ENCODE results near the gene FCER2. TPM values are rescaled to one million over a fixed set of nuclear protein-coding genes. Genes with fewer than 3 reads are reported as not detected.

FCER2 gene
- total RNA-seq, 2 experiments from 2014 or later: 3.5 to 4.1 TPM

GRCh38 chr19:7692417-7693088 is 9.4 kb downstream of the FCER2 start:
- Mint-ChIP-seq H3K27me3 (peaks cover 10% of the 10 kb centered on the region), H3K9me3 (no peaks in the 10 kb centered on the region), H3K27ac (no peak overlapping the region), H3K36me3 (no peaks in the 10 kb centered on the region), H3K4me1 (ENCODE audit: low read depth) (no peaks in the 10 kb centered on the region), H3K4me3 (no peak overlapping the region)
- intact Hi-C loops (cut with micrococcal nuclease): no loop called here
- ChIA-PET CTCF (no interaction called here), POLR2A (no interaction called here)
- DNase-seq: peak; percentile 17

- no peaks in the 10 kb centered on the region for H3K9me3 Mint-ChIP-seq
- H3K27ac Mint-ChIP-seq: no peak overlapping the region
- intact Hi-C loops (cut with micrococcal nuclease): no loop called here
- peak; percentile 41 for DNase-seq
- ChIA-PET CTCF (interaction anchor here (1.5 kb wide), 1 partner anchor 11 kb away, joined by 5 read pairs; the partner anchor contains the start of gene TRAPPC5), POLR2A (no interaction called here)
- H3K36me3 Mint-ChIP-seq: no peaks in the 10 kb centered on the region
- H3K27me3 Mint-ChIP-seq: peaks cover 1% of the 10 kb centered on the region
- no peaks in the 10 kb centered on the region for H3K4me1 Mint-ChIP-seq (ENCODE audit: low read depth)
- no peak overlapping the region for H3K4me3 Mint-ChIP-seq
Measured at GRCh38 chr19:7691497-7691896, 10.4 kb downstream of the FCER2 start.

DNA sequence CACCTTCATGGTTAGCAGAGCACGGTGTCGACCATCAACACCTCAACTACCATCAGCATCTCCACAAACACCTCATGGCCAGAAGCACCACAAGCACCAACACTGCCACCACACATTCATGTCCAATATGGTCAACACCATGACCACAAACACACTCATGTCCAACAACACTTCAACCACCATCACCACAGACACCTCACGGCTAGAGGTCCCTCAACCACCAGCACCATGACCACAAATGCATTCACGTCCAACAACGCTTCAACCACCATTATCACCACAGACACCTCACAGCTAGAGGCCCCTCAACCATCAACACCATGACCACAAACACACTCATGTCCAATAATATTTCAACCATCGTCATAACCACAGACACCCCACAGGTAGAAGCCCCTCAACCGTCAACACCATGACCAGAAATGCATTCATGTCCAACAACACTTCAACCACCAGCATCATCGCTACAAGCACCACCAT is 11.1 kb downstream of the FCER2 start:
- no peak overlapping the region for H3K27ac Mint-ChIP-seq
- peak; percentile 19 for DNase-seq
- H3K36me3 Mint-ChIP-seq: no peaks in the 10 kb centered on the region
- no peaks in the 10 kb centered on the region for H3K27me3 Mint-ChIP-seq
- no peaks in the 10 kb centered on the region for H3K4me1 Mint-ChIP-seq (ENCODE audit: low read depth)
- CTCF ChIA-PET: interaction anchor here (1.5 kb wide), 1 partner anchor 10 kb away, joined by 5 read pairs; the partner anchor contains the start of gene TRAPPC5
- POLR2A ChIA-PET: no interaction called here
- intact Hi-C loops (cut with micrococcal nuclease): no loop called here
- no peaks in the 10 kb centered on the region for H3K9me3 Mint-ChIP-seq
- H3K4me3 Mint-ChIP-seq: no peak overlapping the region

- no peak overlapping the region for H3K27ac Mint-ChIP-seq
- CTCF ChIA-PET: interaction anchor here (0.6 to 1.2 kb wide), 3 partner anchors 8 to 111 kb away, joined by 3 to 5 read pairs (median 3); partner anchors contain the start of gene TRAPPC5
- no peaks in the 10 kb centered on the region for H3K9me3 Mint-ChIP-seq
- no peak overlapping the region for H3K4me3 Mint-ChIP-seq
- no peak for DNase-seq
- H3K27me3 Mint-ChIP-seq: no peaks in the 10 kb centered on the region
- H3K4me1 Mint-ChIP-seq (ENCODE audit: low read depth): no peaks in the 10 kb centered on the region
- POLR2A ChIA-PET: no interaction called here
- no peaks in the 10 kb centered on the region for H3K36me3 Mint-ChIP-seq
- intact Hi-C loops (cut with micrococcal nuclease): no loop called here
Measured at GRCh38 chr19:7689165-7689564, 12.8 kb downstream of the FCER2 start.

GRCh38 chr19:7687177-7687576 is 14.8 kb downstream of the FCER2 start:
- H3K9me3 Mint-ChIP-seq: no peaks in the 10 kb centered on the region
- CTCF ChIA-PET: no interaction called here
- no peaks in the 10 kb centered on the region for H3K27me3 Mint-ChIP-seq
- DNase-seq: no peak
- H3K4me3 Mint-ChIP-seq: no peak overlapping the region
- H3K4me1 Mint-ChIP-seq (ENCODE audit: low read depth): no peaks in the 10 kb centered on the region
- H3K36me3 Mint-ChIP-seq: peaks cover 4% of the 10 kb centered on the region
- POLR2A ChIA-PET: no interaction called here
- H3K27ac Mint-ChIP-seq: no peak overlapping the region
- intact Hi-C loops (cut with micrococcal nuclease): no loop called here

DNA sequence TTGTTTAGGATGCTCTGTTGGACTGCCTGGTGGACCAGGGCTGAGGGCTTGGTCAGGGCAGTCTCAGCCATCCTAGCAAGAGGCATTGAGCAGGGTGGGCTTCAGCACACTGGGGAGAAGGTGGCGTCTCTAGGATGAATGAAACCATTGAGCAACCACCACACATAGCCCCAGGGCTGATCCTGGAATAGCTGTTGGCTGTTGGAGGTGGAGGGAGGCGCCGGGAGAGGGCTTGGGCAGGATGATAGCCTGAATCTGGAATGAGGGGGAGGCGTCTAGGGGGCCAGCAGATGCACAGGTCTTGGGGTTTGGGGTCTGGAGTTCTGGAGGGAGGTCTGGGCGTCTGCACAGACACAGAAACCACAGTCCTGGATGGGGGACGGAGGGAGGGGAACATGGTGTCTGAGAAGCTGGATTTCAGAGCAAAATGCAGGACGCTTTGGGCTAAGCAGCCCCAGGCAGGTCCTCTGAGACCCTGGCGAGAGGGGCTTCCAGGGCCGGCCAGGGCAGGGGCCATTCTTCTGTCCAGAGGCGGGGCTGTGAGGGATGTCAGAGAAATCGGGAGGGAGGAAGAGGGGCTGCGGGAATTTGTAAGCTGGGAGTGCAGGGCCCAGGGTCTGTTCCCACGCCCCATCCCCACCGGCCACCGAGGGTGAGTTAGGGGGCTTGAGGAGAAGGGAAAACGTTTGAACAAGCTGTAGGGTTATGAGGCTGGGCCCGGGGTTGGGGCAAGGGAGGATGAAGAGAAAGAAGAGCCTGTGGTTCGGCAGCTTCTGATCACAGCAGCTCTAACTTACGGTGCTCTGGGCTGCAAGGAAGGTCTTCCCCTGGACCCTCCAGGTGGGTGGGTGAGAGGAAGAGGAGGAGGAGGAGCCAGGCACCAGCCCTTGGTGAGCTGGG is 16.1 kb downstream of the FCER2 start:
- intact Hi-C loops (cut with micrococcal nuclease): no loop called here
- Mint-ChIP-seq H3K36me3 (peaks cover 7% of the 10 kb centered on the region), H3K27me3 (no peaks in the 10 kb centered on the region), H3K9me3 (no peaks in the 10 kb centered on the region), H3K4me3 (no peak overlapping the region), H3K4me1 (ENCODE audit: low read depth) (peaks cover 6% of the 10 kb centered on the region), H3K27ac (no peak overlapping the region)
- POLR2A ChIA-PET: interaction anchor here (0.5 kb wide), 1 partner anchor 153 kb away, joined by 3 read pairs; no protein-coding TSS in a partner anchor
- no peak for DNase-seq
- CTCF ChIA-PET: interaction anchor here (0.6 kb wide), 2 partner anchors 232 to 349 kb away, joined by 3 to 4 read pairs; no protein-coding TSS in a partner anchor

GRCh38 chr19:7682175-7682855 is 19.6 kb downstream of the FCER2 start:
- no peak for DNase-seq
- peaks cover 30% of the 10 kb centered on the region for H3K4me1 Mint-ChIP-seq (ENCODE audit: low read depth)
- H3K27ac Mint-ChIP-seq: no peak overlapping the region
- intact Hi-C loops (cut with micrococcal nuclease): loop anchor here (5.0 kb wide), 1 partner anchor 45 kb away; the partner anchor contains the start of gene STXBP2
- peak overlapping the region; percentile 88 for H3K4me3 Mint-ChIP-seq
- ChIA-PET CTCF (interaction anchor here (0.8 kb wide), 1 partner anchor 118 kb away, joined by 3 read pairs; no protein-coding TSS in a partner anchor), POLR2A (no interaction called here)
- peaks cover 13% of the 10 kb centered on the region for H3K27me3 Mint-ChIP-seq
- peaks cover 7% of the 10 kb centered on the region for H3K36me3 Mint-ChIP-seq
- no peaks in the 10 kb centered on the region for H3K9me3 Mint-ChIP-seq

DNA sequence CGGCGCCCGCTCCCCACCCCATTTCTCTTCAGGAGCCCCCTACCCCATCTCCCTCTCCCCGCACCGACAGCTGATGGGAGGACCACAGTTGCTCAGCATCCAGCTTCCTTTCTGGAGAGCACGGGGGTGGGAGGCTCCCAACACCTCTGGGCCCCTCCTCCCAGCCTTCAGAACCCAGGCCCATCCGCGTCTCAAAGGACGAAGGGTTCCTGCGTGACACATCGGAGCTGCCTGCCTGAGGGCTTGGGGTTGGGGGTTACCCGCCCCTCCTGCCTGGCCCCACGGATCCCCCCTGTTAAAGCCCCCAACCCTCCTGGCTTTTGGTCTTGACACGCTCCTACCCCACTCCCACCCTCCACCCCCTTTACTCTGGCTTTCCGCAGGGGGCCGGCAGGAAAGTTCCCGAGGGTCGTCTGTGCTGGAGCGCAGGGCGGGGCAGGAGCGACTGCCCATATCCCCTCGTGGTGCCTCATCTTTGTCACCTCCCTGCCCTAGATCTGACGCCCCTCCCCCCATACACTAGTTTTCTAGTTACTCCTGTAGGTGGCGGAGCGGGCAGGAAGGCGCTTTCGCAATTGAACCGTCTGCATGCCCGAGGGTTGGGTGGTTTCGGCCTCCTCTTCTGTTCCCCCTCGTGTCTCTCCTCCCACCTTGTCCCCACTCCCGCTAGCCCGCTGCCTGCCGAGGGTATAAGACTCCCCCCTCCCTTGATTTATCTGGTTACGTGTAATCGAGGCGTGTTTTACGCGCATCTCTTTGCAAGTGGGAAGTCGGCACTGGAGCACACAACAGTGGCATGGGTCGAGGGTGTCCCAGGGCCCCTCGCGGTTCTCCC is 20.4 kb downstream of the FCER2 start:
- peak; percentile 91 for DNase-seq
- POLR2A ChIA-PET: interaction anchor here (1.0 to 1.7 kb wide), 4 partner anchors 52 to 119 kb away, joined by 3 to 10 read pairs (median 4); partner anchors contain the start of genes PET100 and XAB2
- intact Hi-C loops (cut with micrococcal nuclease): loop anchor here (1.0 to 5.0 kb wide), 3 partner anchors 24 to 125 kb away; partner anchors contain the start of gene STXBP2
- peak overlapping the region; percentile 91 for H3K27ac Mint-ChIP-seq
- peaks cover 17% of the 10 kb centered on the region for H3K27me3 Mint-ChIP-seq
- H3K9me3 Mint-ChIP-seq: no peaks in the 10 kb centered on the region
- H3K4me1 Mint-ChIP-seq (ENCODE audit: low read depth): peaks cover 36% of the 10 kb centered on the region
- CTCF ChIA-PET: interaction anchor here (0.6 to 2.2 kb wide), 69 partner anchors 8 to 582 kb away, joined by 3 to 62 read pairs (median 5); partner anchors contain the start of genes ARHGEF18, CD209, CLEC4M and FCER2
- peak overlapping the region; percentile 88 for H3K4me3 Mint-ChIP-seq
- H3K36me3 Mint-ChIP-seq: peaks cover 7% of the 10 kb centered on the region

DNA sequence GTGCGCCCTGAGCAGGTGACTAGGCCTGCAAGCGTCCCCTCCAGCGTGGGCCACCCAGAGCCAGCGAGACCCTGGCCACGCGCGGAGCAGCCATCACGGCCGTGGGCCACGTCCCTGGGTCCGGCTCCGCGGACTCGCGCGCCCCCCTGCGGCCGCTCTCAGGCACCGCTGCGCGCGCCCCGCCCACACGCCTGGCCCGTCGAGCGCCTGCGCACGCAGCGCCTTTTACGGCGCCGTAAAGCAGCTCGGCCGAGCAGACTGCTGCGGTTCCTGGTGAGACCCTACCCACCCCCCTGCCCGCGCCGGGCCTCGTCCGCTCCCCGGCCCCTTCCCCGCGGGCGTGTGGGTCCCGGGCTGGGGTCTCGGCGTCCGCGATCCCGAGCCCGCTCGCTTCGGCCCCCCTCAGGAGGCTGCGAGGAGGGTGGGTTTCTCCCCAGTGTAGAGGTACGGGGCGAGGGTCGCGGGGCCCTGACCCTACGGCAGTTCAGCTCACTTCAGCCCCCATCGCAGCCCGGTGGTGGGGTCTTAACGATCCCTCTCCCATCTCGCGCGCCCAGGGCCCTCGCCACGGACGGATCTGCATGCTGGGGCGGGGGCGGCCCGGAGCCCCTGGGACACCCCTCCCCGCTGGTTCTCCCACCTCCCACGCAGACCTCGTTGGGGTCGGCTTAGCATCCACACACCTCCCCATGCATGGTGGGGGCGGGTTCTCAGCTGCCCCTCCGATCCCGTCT is 21.2 kb downstream of the FCER2 start, which contains the start of gene TRAPPC5:
Gene TRAPPC5 (plus strand): TSS at position 228 of the 734 bp plus-strand sequence. CDS start 1,421 bp downstream, outside the sequence.
- POLR2A ChIA-PET: interaction anchor here (1.0 to 1.7 kb wide), 4 partner anchors 51 to 120 kb away, joined by 3 to 10 read pairs (median 4); partner anchors contain the start of genes PET100 and XAB2
- peak; percentile 91 for DNase-seq
- Mint-ChIP-seq H3K4me3 (peak within 1 kb of the TSS; percentile 88), H3K9me3 (no peaks in the 10 kb centered on the region), H3K4me1 (ENCODE audit: low read depth) (peaks cover 44% of the 10 kb centered on the region), H3K27ac (peak within 1 kb of the TSS; percentile 91), H3K27me3 (peaks cover 23% of the 10 kb centered on the region), H3K36me3 (peaks cover 7% of the 10 kb centered on the region)
- intact Hi-C loops (cut with micrococcal nuclease): loop anchor here (1.0 to 5.0 kb wide), 4 partner anchors 25 to 126 kb away; partner anchors contain the start of gene STXBP2
- CTCF ChIA-PET: interaction anchor here (0.6 to 2.2 kb wide), 71 partner anchors 9 to 581 kb away, joined by 3 to 62 read pairs (median 5); partner anchors contain the start of genes ARHGEF18, CD209, CLEC4M and FCER2

Data from activated CD4-positive, alpha-beta memory T cell treated with anti-CD3 and anti-CD28 coated beads for 36 hours (primary cell).